Measurements from ENCODE around the gene EIF2A.

Gene EIF2A

DNA sequence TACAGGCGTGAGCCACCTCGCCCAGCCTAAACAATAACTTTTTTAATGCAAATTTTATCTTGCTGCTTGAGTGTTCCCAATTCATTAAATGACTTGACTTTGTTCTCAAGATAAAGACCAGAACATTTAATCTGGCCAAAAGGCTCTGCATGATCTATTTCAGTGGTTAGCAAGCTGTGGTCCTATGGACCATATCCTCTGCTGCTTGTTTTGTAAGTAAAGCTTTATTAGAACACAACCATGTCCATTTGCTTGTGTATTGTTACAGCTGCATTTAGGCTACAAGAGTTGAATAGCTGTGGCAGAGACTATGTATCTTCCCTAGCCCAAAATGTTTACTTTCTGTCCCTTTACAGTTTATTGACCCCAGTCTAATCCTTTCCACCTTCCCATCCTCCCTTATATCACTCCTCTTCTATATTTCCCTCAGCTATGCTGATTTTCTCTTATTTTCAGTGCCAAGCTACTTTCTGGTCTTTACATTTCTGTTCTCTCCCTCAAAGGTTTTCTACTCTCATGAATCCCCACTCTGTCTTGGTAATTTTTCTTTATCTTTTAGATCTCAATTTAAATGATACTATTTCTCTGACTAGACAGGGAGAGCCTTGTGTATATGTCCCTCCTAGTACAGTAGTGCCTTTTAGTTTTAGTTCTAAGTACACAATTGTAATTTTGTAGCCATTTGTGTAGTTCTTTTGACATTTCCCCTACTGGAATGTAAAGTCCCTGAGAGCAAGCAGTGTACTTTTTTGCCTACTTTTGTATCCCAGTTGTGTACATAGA is 79.8 kb downstream of the EIF2A start:
- Histone ChIP-seq H3K27ac (ENCODE audit: low read length) (no peak overlapping the region), H3K4me1 (ENCODE audit: insufficient read depth, low read length) (no peaks in the 10 kb centered on the region), H3K4me2 (ENCODE audit: insufficient read depth, low read length) (no peak overlapping the region), H3K4me3 (ENCODE audit: low read depth in 1 of 2, low read length in 2 of 2) (no peak overlapping the region), H3K36me3 (ENCODE audit: insufficient read depth, low read length) (peaks cover 54% of the 10 kb centered on the region), H2AFZ (ENCODE audit: low read depth, low read length) (no peak overlapping the region), H3K79me2 (ENCODE audit: insufficient read depth, low read length) (peaks cover 18% of the 10 kb centered on the region), H4K20me1 (ENCODE audit: insufficient read depth, low read length) (peaks cover 5% of the 10 kb centered on the region; the same call in 1 of the 2 replicates), H3K9ac (ENCODE audit: low read depth, low read length) (no peak overlapping the region), H3K9me3 (ENCODE audit: insufficient read depth, low read length, severe bottlenecking) (no peaks in the 10 kb centered on the region), H3K27me3 (ENCODE audit: insufficient read depth, low read length, poor library complexity) (no peaks in the 10 kb centered on the region)
- ATAC-seq (ENCODE audit: insufficient read depth, low read depth) (no peak), DNase-seq (no peak)
- TF ChIP-seq CTCF (IDR thresholded peaks at IDR 0.05; ENCODE audit: borderline replicate concordance, extremely low read depth, low read length, poor library complexity, severe bottlenecking) (no peak), EZH2 (IDR thresholded peaks at IDR 0.05; ENCODE audit: borderline replicate concordance, low read depth, low read length, severe bottlenecking) (no peak)

GRCh38 chr3:150627557-150627956 is 81.0 kb downstream of the EIF2A start:
- no peaks in the 10 kb centered on the region; the same call in 1 of the 2 replicates for H4K20me1 ChIP-seq (ENCODE audit: insufficient read depth, low read length)
- H2AFZ ChIP-seq (ENCODE audit: low read depth, low read length): no peak overlapping the region
- H3K27ac ChIP-seq (ENCODE audit: low read length): no peak overlapping the region
- H3K79me2 ChIP-seq (ENCODE audit: insufficient read depth, low read length): peaks cover 6% of the 10 kb centered on the region
- no peaks in the 10 kb centered on the region for H3K4me1 ChIP-seq (ENCODE audit: insufficient read depth, low read length)
- H3K4me3 ChIP-seq (ENCODE audit: low read depth in 1 of 2, low read length in 2 of 2): no peak overlapping the region
- no peak overlapping the region for H3K9ac ChIP-seq (ENCODE audit: low read depth, low read length)
- ATAC-seq (ENCODE audit: insufficient read depth, low read depth): no peak
- H3K9me3 ChIP-seq (ENCODE audit: insufficient read depth, low read length, severe bottlenecking): no peaks in the 10 kb centered on the region
- TF ChIP-seq CTCF (IDR thresholded peaks at IDR 0.05; ENCODE audit: borderline replicate concordance, extremely low read depth, low read length, poor library complexity, severe bottlenecking): no peak
- no peak for TF ChIP-seq EZH2 (IDR thresholded peaks at IDR 0.05; ENCODE audit: borderline replicate concordance, low read depth, low read length, severe bottlenecking)
- H3K4me2 ChIP-seq (ENCODE audit: insufficient read depth, low read length): no peak overlapping the region
- no peak for DNase-seq
- peaks cover 59% of the 10 kb centered on the region for H3K36me3 ChIP-seq (ENCODE audit: insufficient read depth, low read length)
- H3K27me3 ChIP-seq (ENCODE audit: insufficient read depth, low read length, poor library complexity): no peaks in the 10 kb centered on the region

GRCh38 chr3:150631515-150632221 is 85.1 kb downstream of the EIF2A start:
- Histone ChIP-seq H3K9me3 (ENCODE audit: insufficient read depth, low read length, severe bottlenecking) (no peaks in the 10 kb centered on the region), H3K36me3 (ENCODE audit: insufficient read depth, low read length) (peaks cover 39% of the 10 kb centered on the region), H3K4me2 (ENCODE audit: insufficient read depth, low read length) (no peak overlapping the region), H2AFZ (ENCODE audit: low read depth, low read length) (no peak overlapping the region), H4K20me1 (ENCODE audit: insufficient read depth, low read length) (no peaks in the 10 kb centered on the region), H3K9ac (ENCODE audit: low read depth, low read length) (no peak overlapping the region), H3K27me3 (ENCODE audit: insufficient read depth, low read length, poor library complexity) (no peaks in the 10 kb centered on the region), H3K27ac (ENCODE audit: low read length) (no peak overlapping the region), H3K79me2 (ENCODE audit: insufficient read depth, low read length) (no peaks in the 10 kb centered on the region), H3K4me3 (ENCODE audit: low read depth in 1 of 2, low read length in 2 of 2) (no peak overlapping the region), H3K4me1 (ENCODE audit: insufficient read depth, low read length) (peaks cover 20% of the 10 kb centered on the region)
- DNase-seq: no peak
- no peak for ATAC-seq (ENCODE audit: insufficient read depth, low read depth)
- TF ChIP-seq EZH2 (IDR thresholded peaks at IDR 0.05; ENCODE audit: borderline replicate concordance, low read depth, low read length, severe bottlenecking) (no peak), CTCF (IDR thresholded peaks at IDR 0.05; ENCODE audit: borderline replicate concordance, extremely low read depth, low read length, poor library complexity, severe bottlenecking) (no peak)

Data from DND-41 (cell line).